H1 (cell line): Measurements from ENCODE around the gene GABRG3.

Experiments used
- BCL11A ChIP-seq, 2 experiments: IDR thresholded peaks; one replicate each; pipeline ENCODE4 v1.6.1; 2011; ENCODE audit warnings: low read depth in 2 of 2, low read length in 2 of 2, mild to moderate bottlenecking in 2 of 2
- CHD1 ChIP-seq: IDR thresholded peaks from 2 replicates; pipeline ENCODE4 v1.6.1; 2012; ENCODE audit warnings: low read depth, low read length, improper control_type of control experiment
- EP300 ChIP-seq, 2 experiments: IDR thresholded peaks; 1 replicate in 1 of 2; 2 replicates in 1 of 2; pipeline ENCODE4 v1.6.1; 2011 to 2012; ENCODE audit warnings: low read depth in 2 of 2, low read length in 2 of 2, mild to moderate bottlenecking in 2 of 2, borderline replicate concordance in 1 of 2, inconsistent platforms in 1 of 2, moderate library complexity in 1 of 2
- KDM1A ChIP-seq: fragments of 200-600, 300-600 bp; sonication (generic); IDR thresholded peaks from 2 replicates; pipeline ENCODE4 v1.7.1; 2016; ENCODE audit warnings: mild to moderate bottlenecking, low read length, borderline replicate concordance
- NRF1 ChIP-seq: IDR thresholded peaks from 2 replicates; pipeline ENCODE4 v1.6.1; 2011; ENCODE audit warnings: mild to moderate bottlenecking, low read depth, low read length, improper control_type of control experiment
- POLR2A ChIP-seq, 2 experiments: IDR thresholded peaks; 1 replicate in 1 of 2; 2 replicates in 1 of 2; pipeline ENCODE4 v1.6.1; 2011; ENCODE audit warnings: low read depth in 2 of 2, low read length in 2 of 2, mild to moderate bottlenecking in 2 of 2; ENCODE audit errors: control extremely low read depth in 1 of 2
- SUZ12 ChIP-seq: fragments of 200-600 bp; sonication (generic); IDR thresholded peaks from 2 replicates; pipeline ENCODE4 v1.6.1; 2012; ENCODE audit warnings: mild to moderate bottlenecking, inconsistent platforms, low read length, moderate library complexity, mixed read lengths
- TAF1 ChIP-seq: IDR thresholded peaks from 2 replicates; pipeline ENCODE4 v1.6.1; 2011; ENCODE audit warnings: mild to moderate bottlenecking, low read depth, low read length
- YY1 ChIP-seq: IDR thresholded peaks from 2 replicates; pipeline ENCODE4 v1.6.1; 2011; ENCODE audit warnings: low read depth, mild to moderate bottlenecking, low read length
- ZNF274 ChIP-seq: IDR thresholded peaks from 2 replicates; pipeline ENCODE4 v1.7.0; 2012; ENCODE audit warnings: low read length, borderline replicate concordance; ENCODE audit errors: extremely low read depth
- TF ChIP-seq, protein P1 (sequence below), 3 experiments: IDR thresholded peaks; 1 replicate in 2 of 3; 2 replicates in 1 of 3; pipeline versions ENCODE4 v1.5.1 to v1.6.1; 2011; ENCODE audit warnings: low read length in 3 of 3, mild to moderate bottlenecking in 3 of 3, inconsistent platforms in 2 of 3, low read depth in 1 of 3, moderate library complexity in 1 of 3; ENCODE audit not compliant: insufficient read depth in 1 of 3; ENCODE audit errors: control extremely low read depth in 1 of 3

GRCh38 chr15:27089676-27090075 is 118.7 kb downstream of the GABRG3 start:
- no peak for TF ChIP-seq POLR2A (IDR thresholded peaks at IDR 0.05; ENCODE audit: control extremely low read depth in 1 of 2, low read depth in 2 of 2, low read length in 2 of 2)
- TF ChIP-seq, protein P1, sequence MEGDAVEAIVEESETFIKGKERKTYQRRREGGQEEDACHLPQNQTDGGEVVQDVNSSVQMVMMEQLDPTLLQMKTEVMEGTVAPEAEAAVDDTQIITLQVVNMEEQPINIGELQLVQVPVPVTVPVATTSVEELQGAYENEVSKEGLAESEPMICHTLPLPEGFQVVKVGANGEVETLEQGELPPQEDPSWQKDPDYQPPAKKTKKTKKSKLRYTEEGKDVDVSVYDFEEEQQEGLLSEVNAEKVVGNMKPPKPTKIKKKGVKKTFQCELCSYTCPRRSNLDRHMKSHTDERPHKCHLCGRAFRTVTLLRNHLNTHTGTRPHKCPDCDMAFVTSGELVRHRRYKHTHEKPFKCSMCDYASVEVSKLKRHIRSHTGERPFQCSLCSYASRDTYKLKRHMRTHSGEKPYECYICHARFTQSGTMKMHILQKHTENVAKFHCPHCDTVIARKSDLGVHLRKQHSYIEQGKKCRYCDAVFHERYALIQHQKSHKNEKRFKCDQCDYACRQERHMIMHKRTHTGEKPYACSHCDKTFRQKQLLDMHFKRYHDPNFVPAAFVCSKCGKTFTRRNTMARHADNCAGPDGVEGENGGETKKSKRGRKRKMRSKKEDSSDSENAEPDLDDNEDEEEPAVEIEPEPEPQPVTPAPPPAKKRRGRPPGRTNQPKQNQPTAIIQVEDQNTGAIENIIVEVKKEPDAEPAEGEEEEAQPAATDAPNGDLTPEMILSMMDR (IDR thresholded peaks at IDR 0.05; ENCODE audit: control extremely low read depth in 1 of 3, insufficient read depth in 1 of 3, low read depth in 1 of 3, low read length in 3 of 3) = no peak
- TF ChIP-seq EP300 (IDR thresholded peaks at IDR 0.05; ENCODE audit: borderline replicate concordance in 1 of 2, low read depth in 2 of 2, low read length in 2 of 2) = no peak
- TF ChIP-seq SUZ12 = no peak
- no peak for TF ChIP-seq BCL11A (IDR thresholded peaks at IDR 0.05; ENCODE audit: low read depth in 2 of 2, low read length in 2 of 2)
- TF ChIP-seq KDM1A = peak; percentile 72; the same call in 1 of the 2 replicates
- no peak for TF ChIP-seq TAF1
- no peak for TF ChIP-seq YY1
- no peak for TF ChIP-seq CHD1
- TF ChIP-seq ZNF274 = no peak
- TF ChIP-seq NRF1 = no peak
